ENCODE results near the gene AVPR2.

AVPR2 gene

GRCh38 chrX:153956044-153956907 lies 51.8 kb downstream of the AVPR2 start:
- TF ChIP-seq CTCF (IDR thresholded peaks at IDR 0.05; ENCODE audit: insufficient read depth, low read length, missing control alignments), result no peak

More at GRCh38 chrX:153956044-153956907, 51.8 kb downstream of the AVPR2 start:
- POLR2A ChIA-PET, result no interaction called here
- DNase-seq (ENCODE audit: low read depth, low spot score), result no peak
- no peak overlapping the region for H3K4me3 ChIP-seq (ENCODE audit: low read depth, low read length)
- CTCF ChIA-PET, result no interaction called here
